ENCODE measurements around the gene PCP4.

Gene PCP4

DNA sequence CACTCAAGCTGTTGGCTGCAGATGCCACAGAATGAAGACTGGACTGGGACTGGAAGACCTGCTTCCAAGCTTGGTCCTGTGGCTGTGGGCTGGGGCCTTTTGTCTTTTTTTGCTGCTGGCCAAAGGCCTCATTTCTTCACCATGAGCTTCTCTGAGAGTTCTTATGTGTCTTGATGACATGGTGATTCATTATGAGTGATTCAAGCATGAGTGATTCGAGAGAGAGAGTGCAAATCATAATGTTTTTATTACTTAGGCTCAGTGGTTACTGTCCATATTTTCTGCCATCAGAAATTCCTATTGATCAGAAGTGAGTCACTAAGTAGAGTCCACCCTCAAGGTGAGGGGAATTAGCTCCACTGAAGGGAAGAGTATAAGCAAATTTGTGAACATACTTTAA is 94.0 kb downstream of the PCP4 start:
- no peak overlapping the region for H3K9ac ChIP-seq (ENCODE audit: low read length)
- H3K4me1 ChIP-seq (ENCODE audit: control insufficient read depth, low read depth, low read length): no peaks in the 10 kb centered on the region
- H3K27ac ChIP-seq (ENCODE audit: low read length): no peak overlapping the region
- H3K36me3 ChIP-seq (ENCODE audit: control insufficient read depth, low read depth, low read length): no peaks in the 10 kb centered on the region
- no peaks in the 10 kb centered on the region for H3K27me3 ChIP-seq (ENCODE audit: control insufficient read depth, insufficient read depth, low read length)
- H3K4me3 ChIP-seq (ENCODE audit: low read length): no peak overlapping the region
- peaks cover 12% of the 10 kb centered on the region for H3K9me3 ChIP-seq (ENCODE audit: control insufficient read depth, low read depth, low read length)

DNA sequence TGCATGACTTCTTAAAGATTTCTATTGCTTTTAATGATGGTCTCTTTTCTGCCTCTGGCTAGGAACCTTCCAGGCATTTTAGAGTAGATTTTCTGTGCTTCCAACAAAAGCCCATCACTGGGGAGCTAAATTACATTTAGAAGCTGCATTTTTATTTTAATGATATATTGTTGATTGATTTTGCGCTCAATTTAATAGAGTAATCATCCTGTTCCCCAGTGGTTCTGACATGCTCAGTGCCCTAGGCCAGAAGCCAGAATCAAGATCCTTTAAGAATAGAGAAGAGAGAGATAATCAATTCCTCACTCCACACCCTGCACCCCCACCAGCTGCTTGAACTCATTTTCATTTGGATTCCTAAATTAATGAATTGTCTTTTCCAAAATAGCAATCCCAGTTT is 97.8 kb downstream of the PCP4 start:
- H3K27ac ChIP-seq (ENCODE audit: low read length): no peak overlapping the region
- H3K4me3 ChIP-seq (ENCODE audit: low read length): no peak overlapping the region
- peaks cover 7% of the 10 kb centered on the region for H3K9me3 ChIP-seq (ENCODE audit: control insufficient read depth, low read depth, low read length)
- H3K27me3 ChIP-seq (ENCODE audit: control insufficient read depth, insufficient read depth, low read length): no peaks in the 10 kb centered on the region
- no peaks in the 10 kb centered on the region for H3K36me3 ChIP-seq (ENCODE audit: control insufficient read depth, low read depth, low read length)
- no peaks in the 10 kb centered on the region for H3K4me1 ChIP-seq (ENCODE audit: control insufficient read depth, low read depth, low read length)
- no peak overlapping the region for H3K9ac ChIP-seq (ENCODE audit: low read length)

DNA sequence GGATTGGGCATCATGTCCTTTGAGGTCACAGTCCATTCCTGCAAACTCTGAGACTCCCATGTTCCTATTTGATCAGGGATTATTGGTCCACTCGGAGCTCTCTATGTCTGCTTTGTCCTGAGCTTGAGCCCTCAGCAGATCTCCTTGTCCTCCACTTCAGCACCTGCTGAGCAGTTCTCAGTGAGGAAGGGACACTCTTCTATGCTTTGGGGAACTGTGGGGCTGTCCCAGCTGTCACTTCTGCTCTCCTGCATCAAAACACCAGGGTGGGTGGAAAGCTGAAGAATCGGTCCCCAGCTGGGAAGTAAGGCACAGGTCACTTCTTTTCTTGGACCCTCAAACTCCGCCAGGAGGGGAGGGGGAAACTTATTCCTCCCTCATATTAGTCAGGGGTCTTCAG is 99.5 kb downstream of the PCP4 start:
- Histone ChIP-seq H3K9me3 (ENCODE audit: control insufficient read depth, low read depth, low read length) (no peaks in the 10 kb centered on the region), H3K27me3 (ENCODE audit: control insufficient read depth, insufficient read depth, low read length) (no peaks in the 10 kb centered on the region), H3K36me3 (ENCODE audit: control insufficient read depth, low read depth, low read length) (no peaks in the 10 kb centered on the region), H3K9ac (ENCODE audit: low read length) (no peak overlapping the region), H3K27ac (ENCODE audit: low read length) (no peak overlapping the region), H3K4me1 (ENCODE audit: control insufficient read depth, low read depth, low read length) (no peaks in the 10 kb centered on the region), H3K4me3 (ENCODE audit: low read length) (no peak overlapping the region)

DNA sequence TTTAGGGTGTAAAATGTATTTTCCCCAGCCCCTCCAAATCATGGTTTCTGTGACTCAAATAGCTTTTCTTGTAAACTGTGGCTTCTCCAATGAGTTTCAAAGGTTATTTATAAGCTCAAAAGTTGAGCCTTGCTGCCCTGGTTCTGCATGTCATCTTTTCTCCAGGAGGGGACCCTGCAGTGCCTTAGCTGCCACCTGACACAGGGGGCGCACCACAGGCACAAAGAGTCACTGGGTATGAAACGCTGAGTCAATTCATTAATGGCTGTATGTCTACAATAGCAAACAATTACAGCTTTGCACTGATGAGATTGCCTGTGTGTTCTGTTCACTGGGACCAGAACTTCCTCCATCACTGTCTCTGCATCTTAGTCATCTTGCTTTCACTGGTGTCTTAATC is 100.8 kb downstream of the PCP4 start:
- H3K36me3 ChIP-seq (ENCODE audit: control insufficient read depth, low read depth, low read length): no peaks in the 10 kb centered on the region

DNA sequence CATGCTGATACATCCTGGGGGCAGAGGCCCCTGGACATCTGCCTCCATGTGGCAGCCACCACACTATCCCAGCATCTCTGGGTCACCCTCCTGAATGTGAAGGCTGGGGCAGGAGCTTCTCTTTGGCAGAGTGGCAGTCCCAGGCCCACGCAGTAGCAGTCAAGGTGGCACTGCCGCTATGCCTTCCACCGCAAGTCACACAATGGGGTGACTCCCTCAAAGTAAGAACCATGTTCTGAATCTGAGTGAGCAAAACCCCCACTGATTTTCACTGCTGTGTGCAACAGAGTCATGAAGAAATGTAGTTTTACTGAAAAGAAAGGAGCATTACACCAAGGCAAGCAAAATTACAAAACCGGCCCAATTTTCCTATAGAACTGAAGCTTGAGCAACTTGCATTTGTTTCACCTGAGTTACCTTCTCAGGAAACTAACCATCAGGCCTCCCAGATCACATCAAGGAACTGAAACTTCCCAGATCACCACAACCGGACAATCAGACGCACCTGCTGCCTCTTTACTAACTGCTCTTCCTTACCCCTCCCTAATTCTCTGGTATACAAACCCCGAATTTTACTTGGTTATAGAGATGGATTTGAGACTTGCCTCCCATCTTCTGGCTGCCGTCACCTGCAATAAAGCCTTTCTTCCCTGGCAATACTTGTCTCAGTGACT is 102.6 kb downstream of the PCP4 start:
- Histone ChIP-seq H3K4me1 (ENCODE audit: control insufficient read depth, low read depth, low read length) (no peaks in the 10 kb centered on the region), H3K36me3 (ENCODE audit: control insufficient read depth, low read depth, low read length) (no peaks in the 10 kb centered on the region), H3K9me3 (ENCODE audit: control insufficient read depth, low read depth, low read length) (no peaks in the 10 kb centered on the region), H3K9ac (ENCODE audit: low read length) (no peak overlapping the region), H3K27me3 (ENCODE audit: control insufficient read depth, insufficient read depth, low read length) (no peaks in the 10 kb centered on the region), H3K27ac (ENCODE audit: low read length) (no peak overlapping the region), H3K4me3 (ENCODE audit: low read length) (no peak overlapping the region)

More for the DNA sequence above, 100.8 kb downstream of the PCP4 start:
- Histone ChIP-seq H3K4me1 (ENCODE audit: control insufficient read depth, low read depth, low read length) (no peaks in the 10 kb centered on the region), H3K9ac (ENCODE audit: low read length) (no peak overlapping the region), H3K9me3 (ENCODE audit: control insufficient read depth, low read depth, low read length) (no peaks in the 10 kb centered on the region), H3K4me3 (ENCODE audit: low read length) (no peak overlapping the region), H3K27ac (ENCODE audit: low read length) (no peak overlapping the region), H3K27me3 (ENCODE audit: control insufficient read depth, insufficient read depth, low read length) (no peaks in the 10 kb centered on the region)

DNA sequence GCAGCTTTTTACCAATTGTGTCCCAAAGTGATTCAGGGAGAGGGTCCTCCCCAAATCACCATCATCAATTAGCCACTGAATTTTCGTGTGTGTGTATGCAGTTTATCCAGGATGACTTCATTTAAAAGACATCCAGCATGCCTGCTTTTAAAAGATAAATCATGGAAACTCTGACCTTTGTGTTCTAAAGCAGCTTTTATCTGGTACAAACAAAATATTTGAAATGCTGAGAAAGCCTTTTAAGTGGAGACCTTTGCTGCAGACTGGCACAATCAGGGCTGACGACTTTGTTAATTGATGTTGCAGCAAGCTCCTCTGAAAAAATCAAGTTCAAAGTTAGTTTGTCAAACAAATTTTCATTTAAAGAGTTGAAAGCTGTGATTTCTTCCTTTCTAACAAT is 104.7 kb downstream of the PCP4 start:
- Histone ChIP-seq H3K4me1 (ENCODE audit: control insufficient read depth, low read depth, low read length) (no peaks in the 10 kb centered on the region), H3K36me3 (ENCODE audit: control insufficient read depth, low read depth, low read length) (no peaks in the 10 kb centered on the region), H3K27ac (ENCODE audit: low read length) (no peak overlapping the region)

DNA sequence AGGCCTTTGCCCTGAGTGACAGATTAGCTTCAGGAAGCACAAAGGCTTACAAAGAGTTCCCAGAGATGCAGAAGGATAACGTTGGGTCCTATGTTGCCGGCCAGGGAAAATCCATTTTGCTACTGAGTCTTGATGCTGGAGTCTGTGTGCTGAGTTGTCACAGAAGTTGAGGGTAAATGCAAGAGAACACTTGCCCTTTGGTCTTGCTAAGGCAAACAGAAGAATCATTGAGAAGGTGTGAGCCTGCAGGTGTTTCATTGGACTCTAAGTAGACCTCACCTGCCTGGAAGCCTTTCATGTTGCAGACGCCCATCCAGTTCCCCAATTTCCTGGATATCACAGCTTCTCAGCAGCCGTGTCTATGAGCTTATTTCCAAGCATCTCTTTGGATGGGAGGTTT is 105.2 kb downstream of the PCP4 start:
- Histone ChIP-seq H3K27me3 (ENCODE audit: control insufficient read depth, insufficient read depth, low read length) (no peaks in the 10 kb centered on the region), H3K9ac (ENCODE audit: low read length) (no peak overlapping the region), H3K9me3 (ENCODE audit: control insufficient read depth, low read depth, low read length) (no peaks in the 10 kb centered on the region), H3K36me3 (ENCODE audit: control insufficient read depth, low read depth, low read length) (no peaks in the 10 kb centered on the region), H3K4me3 (ENCODE audit: low read length) (no peak overlapping the region), H3K27ac (ENCODE audit: low read length) (no peak overlapping the region), H3K4me1 (ENCODE audit: control insufficient read depth, low read depth, low read length) (no peaks in the 10 kb centered on the region)

More for the DNA sequence above, 104.7 kb downstream of the PCP4 start:
- H3K9ac ChIP-seq (ENCODE audit: low read length): no peak overlapping the region
- no peak overlapping the region for H3K4me3 ChIP-seq (ENCODE audit: low read length)
- no peaks in the 10 kb centered on the region for H3K9me3 ChIP-seq (ENCODE audit: control insufficient read depth, low read depth, low read length)
- no peaks in the 10 kb centered on the region for H3K27me3 ChIP-seq (ENCODE audit: control insufficient read depth, insufficient read depth, low read length)

DNA sequence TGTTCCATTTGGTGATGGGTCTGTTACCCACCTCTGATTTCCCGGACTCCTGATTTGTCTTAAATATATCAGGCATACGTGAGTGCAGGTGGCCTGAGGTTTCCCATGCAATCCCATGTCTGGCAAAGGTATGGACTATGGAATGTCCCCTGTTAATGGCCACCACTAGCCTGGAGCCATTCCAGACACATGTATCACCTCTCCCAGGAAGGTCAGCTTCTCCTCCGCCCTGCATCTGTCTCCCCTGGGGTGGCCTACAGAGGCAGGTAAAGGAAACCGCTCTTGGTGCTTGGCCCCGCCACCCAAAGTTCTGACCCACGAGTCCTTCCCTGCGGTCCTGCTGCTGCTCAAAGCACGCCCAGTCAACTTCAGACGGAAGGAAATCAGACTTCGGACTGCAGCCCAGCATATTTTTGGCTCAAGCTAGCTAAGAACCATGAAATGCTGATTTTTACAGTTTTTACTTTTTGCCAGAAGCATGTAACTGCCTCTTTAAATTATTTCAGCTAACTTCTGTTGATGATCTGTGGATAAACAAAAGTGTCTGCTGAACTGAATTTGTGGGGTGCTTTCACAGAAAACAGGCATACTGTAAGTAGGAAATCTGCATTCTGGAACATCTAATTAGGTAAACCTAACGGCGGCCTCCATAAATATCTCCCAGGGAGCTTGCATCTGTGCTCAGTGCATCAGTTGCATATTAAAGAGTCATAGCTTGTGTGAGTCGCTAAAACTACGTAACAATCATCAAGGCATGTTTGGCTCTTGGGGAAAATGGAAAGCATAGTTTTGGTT is 105.9 kb downstream of the PCP4 start:
- Histone ChIP-seq H3K27me3 (ENCODE audit: control insufficient read depth, insufficient read depth, low read length) (no peaks in the 10 kb centered on the region), H3K9me3 (ENCODE audit: control insufficient read depth, low read depth, low read length) (no peaks in the 10 kb centered on the region), H3K4me1 (ENCODE audit: control insufficient read depth, low read depth, low read length) (no peaks in the 10 kb centered on the region), H3K27ac (ENCODE audit: low read length) (no peak overlapping the region), H3K4me3 (ENCODE audit: low read length) (no peak overlapping the region), H3K9ac (ENCODE audit: low read length) (no peak overlapping the region), H3K36me3 (ENCODE audit: control insufficient read depth, low read depth, low read length) (no peaks in the 10 kb centered on the region)

DNA sequence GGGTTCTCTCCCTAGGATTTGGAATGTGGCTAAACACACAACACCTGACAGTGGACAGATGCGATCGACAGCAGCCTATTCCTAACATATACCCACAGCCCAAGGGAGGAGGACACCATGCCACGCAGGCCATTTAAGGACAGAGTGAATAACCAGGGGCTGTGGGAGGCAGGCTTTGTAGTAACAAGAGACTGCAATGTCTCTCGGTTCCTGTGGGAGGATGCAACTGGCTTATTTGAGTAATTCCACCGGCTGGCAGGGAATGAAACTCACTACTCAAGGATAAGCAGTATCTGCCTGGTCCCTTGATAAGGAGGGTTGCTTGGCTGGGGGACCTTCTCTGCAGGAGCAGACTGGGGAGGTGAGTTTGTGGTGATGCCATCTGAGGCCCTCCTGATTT is 109.6 kb downstream of the PCP4 start:
- Histone ChIP-seq H3K27ac (ENCODE audit: low read length) (no peak overlapping the region), H3K9me3 (ENCODE audit: control insufficient read depth, low read depth, low read length) (no peaks in the 10 kb centered on the region), H3K36me3 (ENCODE audit: control insufficient read depth, low read depth, low read length) (no peaks in the 10 kb centered on the region), H3K27me3 (ENCODE audit: control insufficient read depth, insufficient read depth, low read length) (no peaks in the 10 kb centered on the region), H3K4me1 (ENCODE audit: control insufficient read depth, low read depth, low read length) (no peaks in the 10 kb centered on the region), H3K9ac (ENCODE audit: low read length) (no peak overlapping the region), H3K4me3 (ENCODE audit: low read length) (no peak overlapping the region)
